GM18870 (cell line): ENCODE measurements around the gene PPP1R1C.
"Not testable (repeated sequence)": the region's sequence is repeated elsewhere in the genome, so short reads cannot be mapped to it uniquely, and the experiment has no call there.

Experiments used
- ATAC-seq: cut with Tn5 transposase; IDR thresholded peaks from one replicate; pipeline ENCODE4 v1.9.1; 2021; ENCODE audit warnings: moderate library complexity; ENCODE audit not compliant: unreplicated experiment

PPP1R1C gene

GRCh38 chr2:182006595-182007341 is 21.1 kb downstream of the PPP1R1C start:
- no peak for ATAC-seq

GRCh38 chr2:182014284-182014683 is 28.6 kb downstream of the PPP1R1C start:
- no peak for ATAC-seq

- ATAC-seq, result no peak
These were observed 29.9 kb downstream of the PPP1R1C start for GRCh38 chr2:182015334-182016109.

- ATAC-seq, result no peak
These were observed 32.6 kb downstream of the PPP1R1C start for GRCh38 chr2:182018218-182018617.

GRCh38 chr2:182019731-182020130 is 34.1 kb downstream of the PPP1R1C start:
- ATAC-seq, result no peak

GRCh38 chr2:182020286-182021070 is 34.8 kb downstream of the PPP1R1C start:
- no peak for ATAC-seq

GRCh38 chr2:182023235-182023634 is 37.6 kb downstream of the PPP1R1C start:
- no peak for ATAC-seq

- ATAC-seq, result not testable (repeated sequence)
These were observed 45.2 kb downstream of the PPP1R1C start for GRCh38 chr2:182030875-182031274.

GRCh38 chr2:182031956-182032355 is 46.3 kb downstream of the PPP1R1C start:
- no peak for ATAC-seq

GRCh38 chr2:182033449-182033848 is 47.8 kb downstream of the PPP1R1C start:
- no peak for ATAC-seq

GRCh38 chr2:182038576-182038975 is 52.9 kb downstream of the PPP1R1C start:
- no peak for ATAC-seq

- no peak for ATAC-seq
These were observed 57.4 kb downstream of the PPP1R1C start for GRCh38 chr2:182043021-182043420.

- no peak for ATAC-seq
These were observed 58.2 kb downstream of the PPP1R1C start for GRCh38 chr2:182043861-182044260.

GRCh38 chr2:182047544-182047943 is 61.9 kb downstream of the PPP1R1C start:
- no peak for ATAC-seq

GRCh38 chr2:182048088-182048487 is 62.4 kb downstream of the PPP1R1C start:
- ATAC-seq, result no peak

GRCh38 chr2:182048621-182049020 is 63.0 kb downstream of the PPP1R1C start:
- ATAC-seq, result no peak

- no peak for ATAC-seq
These were observed 63.9 kb downstream of the PPP1R1C start for GRCh38 chr2:182049372-182050148.

GRCh38 chr2:182050333-182051135 is 64.9 kb downstream of the PPP1R1C start:
- no peak for ATAC-seq

- no peak for ATAC-seq
These were observed 70.3 kb downstream of the PPP1R1C start for GRCh38 chr2:182055993-182056392.

GRCh38 chr2:182057002-182057401 is 71.3 kb downstream of the PPP1R1C start:
- ATAC-seq, result no peak
